SK-N-MC (cell line): ENCODE measurements around the gene GRM5.

Experiments
- EZH2 ChIP-seq: fragments of 200-600 bp; sonication (generic); IDR thresholded peaks from one replicate; pipeline ENCODE4 v1.6.1; 2017; ENCODE audit warnings: antibody characterized with exemption
- FOXP2 ChIP-seq: optimal IDR thresholded peaks from 2 replicates; pipeline ENCODE3; 2011; ENCODE audit warnings: mild to moderate bottlenecking, moderate library complexity; ENCODE audit not compliant: insufficient read depth; ENCODE audit errors: extremely low read length, control extremely low read depth
- POLR2AphosphoS5 ChIP-seq: IDR thresholded peaks from 2 replicates; pipeline ENCODE4 v1.6.1; 2012; ENCODE audit warnings: mild to moderate bottlenecking, low read depth, low read length, borderline replicate concordance

DNA sequence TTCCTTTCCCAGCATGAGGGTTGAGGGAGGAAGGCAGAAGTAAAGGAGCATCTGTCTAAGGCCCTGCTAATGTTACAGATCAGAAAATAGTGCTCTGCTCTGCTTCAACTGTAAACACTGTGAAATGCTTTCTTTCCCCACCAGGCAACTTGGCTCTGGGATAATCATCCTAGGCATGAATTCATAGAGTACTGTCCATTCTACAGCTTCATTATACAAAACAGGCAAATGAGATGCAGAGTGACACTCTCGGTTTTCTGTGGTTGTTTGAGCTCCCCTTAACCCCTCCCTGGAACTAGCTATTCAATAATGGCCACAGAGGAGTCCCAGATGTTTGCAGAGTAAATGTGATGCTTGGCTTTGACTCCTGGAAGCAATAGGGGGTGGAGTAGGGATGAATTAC is 544.0 kb downstream of the GRM5 start:
- no peak for TF ChIP-seq FOXP2
- no peak for TF ChIP-seq EZH2
- no peak for TF ChIP-seq POLR2AphosphoS5
